HPDE6-E6E7 (cell line): ENCODE measurements around the gene CBFA2T3.
A peak's percentile ranks its signal among the peaks of the same experiment; 100 is the strongest.
"Not testable (repeated sequence)": the region's sequence is repeated elsewhere in the genome, so short reads cannot be mapped to it uniquely, and the experiment has no call there.

Experiments
- DNase-seq: peaks from one replicate; pipeline ENCODE4 v3.0.0; 2011; ENCODE audit warnings: missing footprints; ENCODE audit errors: extremely low spot score

Gene CBFA2T3

DNA sequence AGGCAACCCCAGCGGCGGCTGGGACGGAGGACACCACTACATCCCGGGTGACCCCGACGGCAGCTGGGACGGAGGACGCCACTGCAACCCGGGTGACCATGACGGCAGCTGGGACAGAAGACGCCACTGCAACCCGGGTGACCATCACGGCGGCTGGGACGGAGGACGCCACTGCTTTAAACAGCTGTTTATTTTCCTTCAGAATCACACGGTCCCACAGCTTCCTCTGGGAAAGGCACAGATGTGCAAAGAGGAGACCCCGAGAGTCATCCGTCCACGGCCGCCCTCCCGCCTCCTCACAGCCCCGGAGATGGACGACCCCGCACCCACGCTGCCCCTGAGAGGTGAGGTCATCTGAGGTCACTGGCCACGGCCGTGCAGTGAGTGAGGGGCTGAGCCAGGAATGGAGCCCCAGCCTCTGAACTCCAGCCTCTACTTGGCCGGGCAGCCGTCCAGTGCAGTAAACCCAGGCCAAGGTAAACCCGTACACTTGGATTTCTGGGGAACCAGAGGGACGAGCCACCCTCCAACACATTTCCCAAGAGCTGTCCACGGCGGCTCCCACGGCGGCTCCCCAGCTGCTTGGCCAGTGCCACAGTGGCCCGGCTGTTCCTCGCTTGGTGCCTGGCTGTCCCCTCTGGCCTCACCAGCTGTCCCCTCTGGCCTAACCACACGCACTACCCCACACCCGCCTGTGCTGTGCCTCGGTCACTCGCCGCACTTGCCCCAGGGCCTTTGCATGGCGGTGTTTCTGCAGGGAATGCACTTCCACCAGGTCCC, 67.4 kb downstream of the CBFA2T3 start:
- DNase-seq = no peak

DNA sequence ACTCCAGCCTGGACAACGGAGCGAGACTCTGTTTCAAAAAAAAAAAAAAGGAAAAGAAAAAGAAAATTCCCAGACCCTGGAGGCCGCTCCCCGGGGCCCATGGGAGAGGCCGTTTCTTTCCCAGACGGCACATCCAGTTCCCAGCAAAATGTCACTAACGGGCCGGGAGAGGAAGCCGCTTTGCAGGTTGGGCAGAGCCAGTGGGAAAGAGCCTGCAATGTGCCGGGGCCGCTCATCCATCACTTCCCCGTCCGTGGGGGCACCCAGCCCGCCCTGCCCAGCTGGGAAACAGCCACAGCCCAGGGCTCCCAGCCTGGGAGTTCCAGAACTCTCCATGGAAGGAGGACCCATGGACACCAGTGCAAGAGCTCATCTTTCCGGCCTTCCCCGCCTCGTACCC, 68.7 kb downstream of the CBFA2T3 start:
- no peak for DNase-seq

DNA sequence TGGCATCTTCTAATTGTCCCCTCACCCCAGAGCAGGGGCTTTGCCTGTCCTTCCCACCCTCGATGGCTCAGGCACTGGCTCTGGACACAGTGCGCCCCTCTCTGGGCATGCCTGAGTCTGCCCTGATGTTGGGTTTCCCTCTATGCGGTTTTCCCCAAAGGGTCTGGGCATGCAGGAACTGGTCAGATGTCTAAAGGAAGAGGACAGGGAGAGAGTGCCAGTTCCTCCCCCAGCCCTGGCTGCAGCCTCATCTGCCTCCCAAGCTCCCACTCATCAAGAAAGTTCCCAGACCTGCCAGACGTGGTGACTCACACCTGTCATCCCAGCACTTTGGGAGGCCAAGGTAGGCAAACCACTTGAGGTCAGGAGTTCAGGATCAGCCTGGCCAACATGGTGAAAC, 69.2 kb downstream of the CBFA2T3 start:
- peak; percentile 94 for DNase-seq

DNA sequence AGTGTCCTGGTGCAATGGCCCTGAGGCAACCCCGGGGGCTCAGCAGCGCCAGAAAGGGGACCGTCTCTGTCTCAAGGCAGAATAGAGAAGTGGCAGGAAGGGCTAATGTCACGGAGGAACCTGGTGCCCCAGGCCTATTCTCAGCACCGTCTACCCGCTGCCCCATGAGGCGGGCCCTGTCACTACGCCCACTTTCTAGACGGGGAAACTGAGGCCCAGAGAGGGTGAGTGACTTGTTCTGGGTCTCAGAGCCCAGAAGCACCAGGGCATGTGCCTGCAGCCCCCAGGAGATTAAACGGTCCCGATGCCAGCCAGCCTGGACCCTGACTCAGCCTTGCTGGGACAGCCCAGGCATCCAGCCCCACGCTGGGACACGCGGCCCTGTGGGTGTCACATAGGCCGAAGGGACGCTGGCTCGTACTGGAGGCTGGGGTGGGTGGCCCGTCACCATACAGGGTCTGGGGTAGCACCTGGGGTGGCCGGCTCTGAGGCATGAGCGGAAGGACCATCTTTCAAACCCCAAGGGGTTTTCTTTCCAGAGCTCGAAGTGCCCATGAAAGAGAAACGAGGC, 70.4 kb downstream of the CBFA2T3 start:
- no peak for DNase-seq

DNA sequence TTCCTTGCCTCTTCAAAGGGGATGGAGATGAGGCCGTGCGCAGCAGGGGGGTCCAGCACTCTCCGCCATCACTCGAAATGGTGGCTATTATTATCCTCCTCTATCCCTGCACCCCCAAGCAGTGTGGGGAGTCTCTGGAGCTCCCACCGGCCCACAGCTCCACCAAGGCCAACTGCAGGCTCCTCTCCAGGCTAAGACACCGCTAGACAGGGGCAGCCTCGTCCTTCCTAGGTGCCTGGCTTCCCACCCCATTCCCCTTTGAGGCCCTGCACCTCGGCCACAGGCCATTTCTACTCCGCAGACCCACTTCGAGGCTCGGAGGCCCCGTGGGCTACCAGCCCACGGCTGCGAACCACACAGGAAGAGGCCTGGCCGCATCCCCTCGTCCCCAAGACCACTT, 71.0 kb downstream of the CBFA2T3 start:
- no peak for DNase-seq

DNA sequence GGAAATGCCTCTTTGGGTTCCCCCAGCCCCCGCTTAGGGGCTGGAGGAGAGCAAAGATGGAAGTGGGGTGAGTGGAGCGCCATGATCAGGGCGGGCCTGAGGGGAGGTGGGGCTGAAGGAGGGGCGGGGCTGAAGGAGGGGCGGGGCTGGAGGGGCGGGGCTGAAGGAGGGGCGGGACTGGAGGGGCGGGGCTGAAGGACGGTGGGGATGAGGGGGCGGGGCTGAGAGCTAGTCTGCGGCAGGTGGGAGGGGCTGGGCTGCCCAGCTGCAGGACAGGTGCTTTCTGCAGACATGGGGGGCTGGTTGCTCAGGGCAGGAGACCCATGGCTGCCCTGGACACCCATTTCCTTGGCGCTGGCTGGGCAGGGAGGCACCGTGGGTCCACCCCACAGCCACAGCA, 71.4 kb downstream of the CBFA2T3 start:
- peak; percentile 38 for DNase-seq

DNA sequence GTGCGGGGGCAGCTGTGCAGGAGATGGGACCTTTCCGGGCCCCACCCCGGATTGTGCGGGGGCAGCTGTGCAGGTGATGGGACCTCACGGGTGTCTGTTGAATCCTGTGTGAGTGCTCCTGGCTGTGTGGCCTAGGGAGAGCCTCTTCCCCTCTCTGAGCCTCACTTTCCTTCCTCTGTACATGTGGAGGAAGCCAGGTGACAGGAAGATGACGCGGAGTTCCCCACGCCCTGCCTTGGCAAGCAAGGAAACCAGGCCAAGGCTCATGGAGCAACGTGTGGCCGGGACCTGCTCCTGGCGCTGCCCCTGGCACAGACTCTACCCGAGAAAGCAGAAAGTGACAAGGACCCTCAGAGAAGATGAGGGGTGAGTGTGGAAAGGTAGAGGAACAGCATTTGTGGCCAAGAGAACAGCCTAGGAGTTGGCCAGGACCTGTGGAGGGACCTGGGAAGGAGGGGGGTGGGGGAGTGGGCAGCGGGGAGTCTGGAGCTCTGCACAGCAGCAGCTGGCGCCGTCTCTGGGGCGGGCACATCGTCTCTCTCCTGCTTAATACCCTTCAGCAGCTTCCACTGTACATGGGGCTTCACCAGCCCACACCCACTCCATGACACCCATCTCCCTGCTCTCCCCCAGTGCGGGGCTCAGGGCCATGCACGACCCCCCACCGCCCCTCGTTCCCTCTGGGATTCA, 72.2 kb downstream of the CBFA2T3 start:
- no peak for DNase-seq

DNA sequence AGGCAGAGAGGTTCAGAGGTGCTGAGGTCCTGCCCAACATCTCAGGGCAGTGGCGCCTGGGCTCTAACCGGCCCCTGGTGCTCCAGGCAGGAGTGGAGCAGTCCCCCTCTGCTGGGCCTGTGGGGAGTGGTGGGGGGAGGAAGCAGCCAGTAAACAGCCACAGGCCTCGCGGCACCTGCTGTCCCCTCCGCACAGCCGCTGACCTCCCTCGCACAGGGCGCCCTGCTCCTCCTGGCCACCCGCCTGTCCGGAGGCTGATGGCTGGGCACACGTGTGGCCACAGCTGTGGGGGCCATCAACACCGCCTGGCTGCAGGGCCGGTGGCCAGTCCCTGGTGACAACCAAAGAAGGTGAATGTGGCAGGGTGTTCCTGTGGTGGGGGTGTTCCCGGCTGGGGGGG, 73.7 kb downstream of the CBFA2T3 start:
- DNase-seq = no peak

DNA sequence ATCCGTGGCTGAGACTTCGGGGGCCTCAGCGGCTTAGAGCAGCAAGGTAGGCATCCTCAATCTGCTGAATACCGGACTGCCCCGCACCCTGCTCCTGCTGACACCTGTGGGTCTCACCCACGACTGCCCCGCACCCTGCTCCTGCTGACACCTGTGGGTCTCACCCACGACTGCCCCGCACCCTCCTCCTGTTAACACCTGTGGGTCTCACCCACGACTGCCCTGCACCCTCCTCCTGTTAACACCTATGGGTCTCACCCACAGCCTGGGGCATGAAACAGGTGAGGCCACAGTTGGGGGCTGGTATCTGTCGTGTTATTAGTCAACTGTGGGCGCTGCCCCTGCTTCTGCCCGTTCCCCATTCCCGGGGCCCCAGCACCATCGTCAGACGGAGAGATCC, 74.3 kb downstream of the CBFA2T3 start:
- DNase-seq = no peak

DNA sequence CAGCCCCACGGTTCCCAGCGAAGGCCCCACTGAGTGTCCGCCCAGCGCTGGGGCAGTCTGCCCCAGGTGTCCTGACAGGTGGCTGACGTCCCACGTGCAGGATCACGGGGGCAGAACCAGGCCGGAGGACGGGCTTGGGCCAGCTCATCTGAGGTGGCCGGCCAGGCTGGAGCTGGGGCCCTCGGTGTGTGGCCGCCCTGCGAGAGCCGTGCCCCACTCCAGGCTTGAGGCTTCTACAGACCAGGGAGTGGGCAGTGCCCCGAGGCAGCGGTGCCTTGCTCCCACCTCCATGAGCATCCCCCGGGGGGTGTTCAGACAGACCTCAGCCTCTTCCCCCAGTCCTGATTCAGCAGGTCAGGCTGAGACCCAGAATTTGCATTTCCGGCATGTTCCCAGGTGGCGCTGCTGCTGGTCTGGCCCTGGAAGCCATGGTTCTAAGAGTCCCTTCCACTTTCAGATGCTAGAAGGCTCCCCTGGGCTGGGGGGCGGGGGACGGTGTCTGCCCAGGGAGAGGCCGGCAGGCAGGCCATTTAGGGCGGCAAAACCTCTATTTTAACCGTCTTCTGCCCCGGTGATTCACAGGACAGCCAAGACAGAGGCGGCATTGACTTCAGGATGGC, 75.2 kb downstream of the CBFA2T3 start:
- DNase-seq = no peak

DNA sequence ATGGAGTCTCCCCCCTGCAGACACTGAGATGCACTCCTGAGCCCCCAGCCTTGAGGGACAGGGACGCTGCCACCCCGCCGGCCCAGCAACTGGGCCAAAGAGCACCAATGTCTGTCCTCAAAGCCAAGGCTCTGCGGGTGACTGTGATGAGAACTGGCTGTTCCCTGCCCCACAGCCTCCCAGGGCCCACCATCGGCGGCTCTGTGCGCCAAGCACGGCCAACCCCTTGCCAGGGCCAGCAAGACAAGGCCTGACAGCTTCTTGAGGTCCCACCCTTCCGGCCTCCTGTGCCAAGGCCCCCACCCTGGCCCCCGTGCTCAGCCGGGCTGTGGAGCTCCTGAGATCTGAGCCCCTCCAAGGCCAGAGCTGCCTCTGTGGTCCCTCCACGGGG, 76.3 kb downstream of the CBFA2T3 start:
- no peak for DNase-seq

DNA sequence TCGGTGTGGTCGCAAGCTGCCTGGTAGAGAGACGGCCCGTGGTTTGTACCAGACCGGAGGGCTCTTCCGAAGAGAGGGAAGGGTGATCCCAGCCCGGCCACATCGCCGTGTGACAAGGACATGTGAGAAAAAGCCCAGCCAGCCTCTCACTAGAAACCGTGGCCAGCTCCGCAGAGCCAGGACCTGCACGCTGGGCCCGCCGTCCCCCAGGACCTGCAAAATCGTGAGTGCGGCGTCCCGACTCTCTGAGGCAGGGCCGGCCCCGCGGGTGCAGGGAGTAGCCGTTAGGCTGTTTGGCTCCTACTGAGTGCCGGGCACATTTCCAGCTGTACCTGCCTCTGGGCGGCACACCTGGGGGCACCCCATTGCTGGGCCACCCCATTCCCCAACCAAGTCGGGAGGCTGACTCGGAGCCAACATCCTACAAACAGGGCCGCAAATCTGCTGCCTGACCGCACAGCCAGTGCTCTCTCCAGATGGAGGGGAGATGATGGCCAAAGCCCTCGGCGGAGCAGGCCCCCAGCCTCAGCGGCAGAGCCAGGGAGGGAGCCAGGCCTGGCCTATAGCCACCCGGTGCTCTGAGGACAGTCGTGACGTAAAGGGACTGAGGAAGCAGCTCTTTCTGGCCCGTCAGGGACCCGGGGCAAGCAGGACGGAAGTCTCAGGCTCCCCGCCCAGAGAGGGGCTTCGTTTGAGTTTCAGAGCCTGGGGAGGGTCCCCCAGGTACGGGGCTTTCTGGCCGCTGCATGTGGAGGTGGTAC, 76.9 kb downstream of the CBFA2T3 start:
- no peak for DNase-seq

DNA sequence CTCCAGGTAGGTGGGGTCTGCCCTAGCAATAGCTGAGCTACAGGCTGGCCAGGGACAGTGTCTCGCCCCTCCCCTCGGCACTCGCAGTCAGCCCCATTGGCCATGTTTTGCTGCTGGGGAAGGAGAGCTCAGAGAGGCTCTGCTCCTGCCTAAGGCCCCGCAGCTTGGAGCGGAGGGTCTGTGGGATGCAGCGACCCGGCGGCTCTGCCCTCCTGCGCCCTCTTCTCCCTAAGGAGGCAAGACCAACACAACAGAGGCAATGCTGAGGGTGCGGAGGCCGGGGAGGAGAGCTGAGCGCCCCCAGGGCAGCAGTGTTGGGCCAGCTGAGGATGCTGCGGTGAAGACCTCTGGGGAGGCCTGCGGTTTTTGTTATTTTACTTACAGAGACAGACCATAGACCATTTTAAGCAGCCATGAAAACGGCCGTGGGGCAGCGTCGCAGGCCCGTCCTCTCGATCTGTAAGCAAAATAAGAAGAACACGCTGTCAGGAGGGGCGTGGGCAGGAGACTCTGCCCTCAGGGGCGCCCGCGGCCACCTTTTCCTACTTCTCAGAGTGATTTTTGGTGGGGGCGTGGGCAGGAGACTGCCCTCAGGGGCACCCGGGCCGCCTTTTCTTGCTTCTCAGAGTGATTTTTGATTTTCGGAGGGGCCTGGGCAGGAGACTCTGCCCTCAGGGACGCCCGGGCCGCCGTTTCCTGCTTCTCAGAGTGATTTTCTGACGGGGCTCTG, 79.1 kb downstream of the CBFA2T3 start:
- no peak for DNase-seq

DNA sequence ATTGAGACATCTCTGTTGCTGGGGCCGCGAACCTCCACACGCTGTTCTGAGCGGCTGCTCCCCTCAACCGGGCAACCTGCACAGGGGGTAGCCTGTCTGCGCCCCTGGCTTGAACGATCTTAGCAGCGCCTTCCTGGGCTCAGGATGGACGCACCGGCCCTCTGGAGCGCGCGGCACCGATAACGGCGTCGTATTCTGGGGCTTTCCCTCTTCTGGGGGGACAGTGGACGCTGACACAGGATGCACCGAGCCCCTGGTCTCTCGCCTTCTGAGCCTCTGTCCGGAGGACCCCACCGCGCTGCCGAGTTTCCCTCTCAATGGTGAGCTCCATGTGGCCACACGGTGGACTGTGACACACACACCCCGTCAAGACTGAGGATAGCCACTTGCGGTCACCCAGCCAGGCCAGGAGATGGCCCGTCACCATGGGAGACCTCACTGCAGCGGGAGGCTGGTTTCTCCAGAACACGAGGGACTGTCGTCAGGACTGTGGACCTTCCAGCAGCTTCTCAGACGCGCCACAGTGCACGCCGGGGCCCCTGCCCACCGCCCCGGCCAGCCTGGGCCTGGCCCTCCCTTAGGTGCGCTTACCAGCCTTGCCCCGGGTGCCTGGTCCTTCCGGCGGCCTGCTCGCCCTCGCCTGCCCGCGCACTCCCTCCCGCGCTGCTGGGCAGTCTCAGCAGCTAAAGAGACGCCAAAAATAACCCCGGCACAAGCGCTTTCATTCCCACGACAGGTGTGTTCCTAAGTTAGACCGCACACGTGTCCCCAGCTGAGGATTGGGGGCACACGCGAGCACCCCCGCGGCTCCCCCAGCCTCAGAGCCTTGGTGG, 80.6 kb downstream of the CBFA2T3 start:
- DNase-seq = no peak

DNA sequence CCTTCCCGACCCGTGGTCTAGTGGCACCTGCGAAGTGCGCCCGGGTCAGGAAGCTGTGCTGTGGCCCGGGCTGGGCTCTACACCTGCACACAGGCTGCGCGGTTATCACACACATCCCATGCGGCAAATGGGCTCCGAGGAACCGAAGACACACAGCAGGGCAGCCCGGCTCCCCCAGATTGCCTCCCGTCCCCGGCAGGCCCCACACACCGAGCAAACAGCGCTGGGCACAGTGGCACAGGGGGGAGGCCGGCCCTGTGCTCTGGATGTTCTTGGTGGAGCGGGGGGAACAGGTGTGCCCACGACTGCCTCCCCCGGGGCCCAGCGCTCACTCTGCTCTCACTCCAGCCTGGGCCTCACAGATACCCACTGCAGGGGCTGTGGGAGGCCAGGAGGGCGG, 81.7 kb downstream of the CBFA2T3 start:
- no peak for DNase-seq

DNA sequence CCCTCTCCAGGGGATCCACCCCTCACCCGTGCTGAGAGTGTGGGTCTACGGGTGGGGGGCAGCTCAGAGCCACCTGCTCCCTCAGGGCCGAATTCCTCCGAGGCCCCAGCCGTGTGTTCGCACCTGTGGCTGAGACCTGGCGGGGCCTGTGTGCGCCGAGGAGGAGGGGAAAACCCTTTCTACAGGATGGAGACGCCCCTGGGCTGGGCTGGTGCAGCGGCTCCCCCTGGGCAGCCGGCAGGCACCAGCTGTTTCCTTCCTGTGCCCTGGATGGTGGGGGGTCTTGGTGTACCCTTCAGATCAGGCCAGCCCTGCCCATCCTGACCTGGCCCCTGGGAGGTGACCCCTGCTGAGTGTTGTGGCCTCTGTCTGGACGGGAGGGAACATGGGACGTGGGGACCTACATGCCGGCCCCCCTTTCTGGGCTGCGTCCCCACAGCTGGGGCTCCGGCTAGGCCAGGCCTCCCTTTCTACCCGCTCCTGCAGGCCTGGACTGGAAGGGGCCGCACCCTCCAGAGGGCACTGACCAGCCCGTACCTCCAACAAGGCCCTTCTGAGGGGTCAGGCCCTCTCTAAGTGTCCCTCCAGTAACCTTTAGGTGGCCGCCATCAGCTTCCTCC, 82.2 kb downstream of the CBFA2T3 start:
- DNase-seq = no peak

DNA sequence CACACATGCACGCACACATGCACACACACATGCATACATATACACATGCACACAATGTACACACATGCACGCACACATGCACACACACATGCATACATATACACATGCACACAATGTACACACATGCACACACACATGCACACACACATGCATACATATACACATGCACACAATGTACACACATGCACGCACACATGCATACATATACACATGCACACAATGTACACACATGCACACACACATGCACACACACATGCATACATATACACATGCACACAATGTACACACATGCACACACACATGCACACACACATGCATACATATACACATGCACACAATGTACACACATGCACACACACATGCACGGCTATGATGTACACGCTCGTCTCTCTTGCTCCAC, 82.7 kb downstream of the CBFA2T3 start:
- not testable (repeated sequence) for DNase-seq

DNA sequence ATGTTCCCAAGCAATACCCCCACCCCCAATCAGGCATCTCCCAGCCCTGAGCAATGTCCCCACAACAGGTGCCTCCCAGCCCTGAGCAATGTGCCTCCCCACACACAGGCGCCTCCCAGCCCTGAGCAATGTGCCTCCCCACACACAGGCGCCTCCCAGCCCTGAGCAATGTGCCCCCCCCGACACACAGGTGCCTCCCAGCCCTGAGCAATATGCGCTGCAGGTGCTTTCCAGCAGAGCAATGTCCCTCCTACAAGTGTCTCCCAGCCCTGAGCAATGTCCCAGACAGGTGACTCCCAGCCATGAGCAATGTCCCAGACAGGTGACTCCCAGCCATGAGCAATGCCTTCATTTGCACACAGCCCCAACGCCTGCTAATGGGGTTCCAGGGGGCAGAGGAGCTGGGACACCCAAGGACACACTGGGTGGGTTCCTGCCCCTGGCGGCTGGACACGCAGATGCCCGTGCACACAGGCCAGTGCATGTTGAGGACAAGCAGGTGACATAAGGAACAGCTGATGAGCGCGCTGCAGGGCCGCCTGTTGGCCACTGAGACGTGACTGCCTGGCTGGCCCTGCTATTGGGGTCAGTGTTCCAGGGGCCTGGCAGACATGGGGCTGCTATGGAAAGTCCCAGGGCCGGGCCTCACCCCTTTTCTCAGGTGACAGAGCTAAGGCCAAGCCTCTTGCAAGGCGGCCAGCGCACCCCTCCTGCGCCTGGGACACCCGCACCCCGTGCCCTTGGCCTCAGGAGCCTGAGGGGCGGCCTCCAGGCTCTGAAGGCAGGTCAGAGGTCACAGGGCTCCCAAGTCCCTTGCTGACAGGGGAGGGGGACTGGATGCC, 83.7 kb downstream of the CBFA2T3 start:
- DNase-seq = no peak

DNA sequence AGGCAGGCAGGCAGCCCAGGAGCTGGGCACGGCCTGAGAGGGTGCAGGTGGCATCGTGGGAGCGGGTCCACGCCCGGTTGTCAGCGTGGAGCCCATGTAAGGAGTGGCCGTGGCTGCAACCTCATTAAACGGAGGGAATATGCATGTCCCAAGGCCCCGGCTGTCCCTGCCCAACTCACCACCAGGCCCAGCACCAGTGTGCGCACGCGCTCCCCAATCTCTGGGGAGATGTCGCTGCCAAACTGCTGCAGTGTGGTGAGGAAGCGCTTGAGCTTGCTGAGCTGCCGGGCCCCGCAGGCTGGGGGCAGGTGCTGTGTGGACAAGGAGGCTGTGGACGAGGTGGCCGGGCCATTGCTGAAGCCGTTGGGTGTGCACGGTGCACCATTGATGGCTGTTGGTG, 84.9 kb downstream of the CBFA2T3 start:
- no peak for DNase-seq
